ENCODE results near the gene CENPO.

The CENPO gene

DNA sequence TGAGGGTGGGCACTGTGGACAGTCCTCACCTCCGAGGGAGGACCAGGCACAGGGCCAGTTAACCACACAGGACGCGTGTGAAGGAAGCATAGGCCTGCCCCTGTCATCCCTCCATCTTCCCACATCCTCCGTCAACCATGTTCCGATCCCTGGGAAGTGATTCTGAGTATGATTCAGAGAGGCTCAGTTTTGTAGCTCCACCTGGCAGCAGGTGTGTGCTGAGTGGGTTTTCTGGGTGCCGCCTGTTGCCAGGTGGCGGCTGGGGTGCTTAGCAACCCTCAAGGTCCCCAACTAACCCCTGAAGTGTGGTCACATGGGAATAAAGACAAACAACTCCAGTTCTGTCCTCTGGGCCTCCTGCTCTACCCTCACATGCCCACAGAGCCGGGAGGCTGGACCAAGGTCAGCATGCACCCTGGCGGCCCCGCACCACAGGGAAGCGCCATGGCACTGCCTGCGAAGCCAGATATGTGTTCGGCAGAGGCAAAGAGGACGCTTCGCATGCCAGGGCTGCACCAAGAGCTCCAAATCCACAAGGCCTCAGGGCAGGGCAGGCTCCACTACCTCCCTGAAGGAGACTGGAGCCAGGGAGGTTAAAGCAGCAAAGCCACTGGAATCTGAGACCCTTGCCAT is 66.9 kb downstream of the CENPO start:
- no peak for DNase-seq (ENCODE audit: low read depth in 2 of 2)

DNA sequence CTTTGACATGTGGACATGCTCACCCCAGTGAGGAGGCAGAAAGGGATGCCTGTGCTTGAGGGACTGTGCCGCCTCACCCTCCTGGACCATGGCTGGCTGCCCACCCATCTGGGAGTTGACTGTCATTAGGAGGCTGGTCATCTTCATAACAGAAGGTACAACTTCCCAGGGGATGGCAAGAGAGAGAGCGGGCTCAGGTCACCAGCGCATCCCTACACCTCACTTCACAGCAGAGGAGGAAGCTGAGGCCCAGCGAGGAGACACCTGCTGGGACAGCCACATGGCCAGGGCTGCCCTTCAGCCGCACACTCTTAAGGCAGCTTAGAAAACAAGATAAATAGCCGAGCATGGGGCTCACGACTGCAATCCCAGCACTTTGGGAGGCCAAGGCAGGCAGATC is 67.4 kb downstream of the CENPO start:
- no peak for DNase-seq (ENCODE audit: low read depth in 2 of 2)

DNA sequence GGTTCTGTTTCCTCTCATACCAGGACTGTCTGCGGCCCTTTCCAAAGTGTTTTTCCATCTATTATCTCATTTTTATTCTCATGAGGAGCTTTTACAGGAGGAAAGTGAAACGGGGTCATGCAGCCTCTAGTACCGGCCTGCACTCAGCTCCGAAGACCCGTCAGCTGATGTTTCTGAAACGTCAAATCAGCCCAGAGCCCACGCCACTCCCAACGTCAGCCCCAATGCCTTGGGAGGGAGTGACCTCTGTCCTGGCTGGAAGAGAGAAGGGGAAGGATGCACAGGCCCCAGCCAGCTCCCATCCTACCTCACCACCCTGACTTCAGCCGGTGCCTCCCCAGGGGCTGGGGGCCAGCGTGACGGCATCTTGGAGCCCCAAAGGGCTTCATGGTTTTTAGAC is 68.3 kb downstream of the CENPO start:
- DNase-seq (ENCODE audit: low read depth in 2 of 2) = no peak

DNA sequence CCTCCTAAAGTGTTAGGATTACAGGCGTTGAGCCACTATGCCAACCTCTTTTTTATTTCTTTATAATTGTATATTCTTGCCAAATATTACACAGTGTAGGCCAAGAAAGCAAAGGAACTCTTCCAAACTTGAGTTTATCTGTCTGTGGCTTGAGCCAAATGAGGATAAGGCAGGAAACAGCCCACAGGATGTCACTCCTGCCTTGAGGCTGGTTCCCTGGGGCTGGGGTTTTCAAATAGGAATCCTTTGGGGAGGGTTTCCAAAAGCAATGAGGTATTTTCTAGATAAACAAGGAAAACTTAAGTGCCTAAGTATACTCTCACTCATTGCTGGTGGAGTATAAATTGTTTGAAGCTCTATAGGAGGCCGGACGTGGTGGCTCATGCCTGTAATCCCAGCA is 70.4 kb downstream of the CENPO start:
- no peak for DNase-seq (ENCODE audit: low read depth in 2 of 2)

DNA sequence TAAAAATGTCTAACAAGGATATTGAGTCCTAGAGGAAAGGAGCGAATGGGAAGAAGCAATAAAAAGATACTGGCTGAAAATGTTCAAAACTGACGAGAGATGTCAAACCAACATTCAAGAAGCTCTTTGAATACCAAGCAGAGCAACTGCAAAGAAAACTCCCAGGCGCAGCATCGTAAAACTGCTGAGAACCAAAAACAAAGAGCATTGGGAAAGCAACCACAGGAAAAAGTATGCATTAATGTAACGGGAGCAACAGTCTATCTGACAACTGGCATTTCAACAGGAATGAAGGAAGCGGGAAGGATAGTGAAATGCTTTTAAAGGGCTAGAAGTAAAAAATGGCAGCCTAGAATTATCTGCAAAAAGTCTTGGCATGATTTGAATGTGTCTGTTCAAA is 73.7 kb downstream of the CENPO start:
- DNase-seq (ENCODE audit: low read depth in 2 of 2) = no peak

DNA sequence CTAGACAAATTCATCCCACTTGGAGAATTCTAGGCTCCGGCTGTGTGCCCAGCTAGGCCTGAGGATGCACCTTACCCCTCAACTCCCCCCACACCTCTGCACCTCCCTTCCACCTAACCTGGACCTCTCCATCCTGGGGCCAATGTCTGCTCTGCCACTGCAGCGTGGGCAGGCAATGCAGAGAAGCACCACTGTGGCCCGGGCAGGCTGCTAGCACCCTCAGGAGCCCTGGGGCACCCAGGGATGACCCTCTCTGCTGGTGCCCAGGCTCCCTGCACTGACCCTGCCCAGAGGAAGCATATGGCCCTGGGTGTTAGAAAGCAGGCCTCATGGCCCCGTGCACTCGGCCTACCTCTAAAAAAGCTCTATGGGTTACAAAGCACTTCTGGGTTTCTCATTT is 77.2 kb downstream of the CENPO start:
- no peak for DNase-seq (ENCODE audit: low read depth in 2 of 2)

DNA sequence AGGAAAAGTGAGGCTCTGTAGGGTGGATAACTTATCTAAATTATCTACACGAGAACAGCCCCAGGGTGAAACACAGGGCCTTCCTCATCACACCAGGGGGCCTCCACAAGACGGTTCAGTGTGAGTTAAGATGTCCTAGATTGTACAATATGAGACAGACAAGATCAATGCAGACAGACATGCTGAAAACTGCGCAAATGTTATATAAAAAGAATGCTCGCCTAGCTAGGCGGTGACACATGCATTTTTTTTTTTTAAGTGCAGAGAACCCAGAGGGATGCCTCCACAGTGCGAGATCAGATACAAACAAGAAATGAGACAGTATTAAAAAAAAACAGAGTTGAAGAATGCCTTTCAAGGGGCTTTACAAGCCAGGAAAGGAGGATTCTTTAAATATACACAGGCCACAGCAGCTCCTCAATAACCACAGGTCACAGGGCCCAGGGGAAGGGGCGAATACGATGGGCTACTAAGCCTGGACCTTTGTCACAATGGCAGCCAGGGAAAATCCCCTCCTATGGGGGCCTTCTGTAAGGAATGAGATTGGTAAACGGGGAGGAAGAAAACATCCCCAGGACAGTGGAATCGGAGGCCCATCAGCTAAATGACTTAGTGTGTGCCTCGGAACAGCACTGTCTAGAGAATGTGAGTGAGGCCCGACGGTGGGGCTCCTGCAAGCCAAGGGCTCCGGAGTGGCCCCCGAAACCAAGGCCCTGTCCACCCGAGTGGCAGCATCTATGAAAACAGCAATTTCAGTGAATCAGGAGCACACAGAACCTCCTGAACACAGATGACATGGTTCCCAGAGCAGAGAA is 77.9 kb downstream of the CENPO start:
- DNase-seq (ENCODE audit: low read depth in 2 of 2) = no peak

DNA sequence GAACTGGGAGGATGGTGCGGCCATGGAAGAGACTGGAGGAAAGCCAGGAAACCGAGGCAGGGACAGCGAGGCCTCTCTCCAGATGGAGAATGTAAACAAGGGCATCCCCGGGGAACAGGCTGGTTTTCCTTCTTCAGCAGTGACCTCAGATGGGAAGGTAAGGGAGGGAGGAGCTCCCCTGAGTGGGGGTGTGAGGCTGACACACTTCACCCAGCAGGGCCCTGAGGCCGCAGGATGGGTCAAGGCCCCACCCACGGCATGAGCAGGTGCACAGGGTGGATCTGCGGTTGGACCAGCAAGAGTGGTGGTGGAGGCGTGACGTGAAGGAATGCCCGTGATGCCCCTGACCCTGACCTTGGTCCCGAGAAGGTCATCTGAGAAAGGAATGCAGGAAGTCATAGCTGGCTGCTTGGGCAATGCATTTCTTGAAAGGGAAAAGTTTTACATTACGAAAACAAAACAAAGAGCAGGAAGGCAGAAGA is 78.7 kb downstream of the CENPO start:
- DNase-seq (ENCODE audit: low read depth in 2 of 2) = no peak
